ENCODE results near the gene APOL4.

- TF ChIP-seq CTCF (IDR thresholded peaks at IDR 0.05) (no peak), POLR2A (IDR thresholded peaks at IDR 0.05) (no peak)
These were observed 49.5 kb downstream of the APOL4 start for GRCh38 chr22:36152088-36152487.
